ENCODE results near the gene BCAR1.
"Not testable (repeated sequence)": the region's sequence is repeated elsewhere in the genome, so short reads cannot be mapped to it uniquely, and the experiment has no call there.

BCAR1 gene, protein sequence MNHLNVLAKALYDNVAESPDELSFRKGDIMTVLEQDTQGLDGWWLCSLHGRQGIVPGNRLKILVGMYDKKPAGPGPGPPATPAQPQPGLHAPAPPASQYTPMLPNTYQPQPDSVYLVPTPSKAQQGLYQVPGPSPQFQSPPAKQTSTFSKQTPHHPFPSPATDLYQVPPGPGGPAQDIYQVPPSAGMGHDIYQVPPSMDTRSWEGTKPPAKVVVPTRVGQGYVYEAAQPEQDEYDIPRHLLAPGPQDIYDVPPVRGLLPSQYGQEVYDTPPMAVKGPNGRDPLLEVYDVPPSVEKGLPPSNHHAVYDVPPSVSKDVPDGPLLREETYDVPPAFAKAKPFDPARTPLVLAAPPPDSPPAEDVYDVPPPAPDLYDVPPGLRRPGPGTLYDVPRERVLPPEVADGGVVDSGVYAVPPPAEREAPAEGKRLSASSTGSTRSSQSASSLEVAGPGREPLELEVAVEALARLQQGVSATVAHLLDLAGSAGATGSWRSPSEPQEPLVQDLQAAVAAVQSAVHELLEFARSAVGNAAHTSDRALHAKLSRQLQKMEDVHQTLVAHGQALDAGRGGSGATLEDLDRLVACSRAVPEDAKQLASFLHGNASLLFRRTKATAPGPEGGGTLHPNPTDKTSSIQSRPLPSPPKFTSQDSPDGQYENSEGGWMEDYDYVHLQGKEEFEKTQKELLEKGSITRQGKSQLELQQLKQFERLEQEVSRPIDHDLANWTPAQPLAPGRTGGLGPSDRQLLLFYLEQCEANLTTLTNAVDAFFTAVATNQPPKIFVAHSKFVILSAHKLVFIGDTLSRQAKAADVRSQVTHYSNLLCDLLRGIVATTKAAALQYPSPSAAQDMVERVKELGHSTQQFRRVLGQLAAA

DNA sequence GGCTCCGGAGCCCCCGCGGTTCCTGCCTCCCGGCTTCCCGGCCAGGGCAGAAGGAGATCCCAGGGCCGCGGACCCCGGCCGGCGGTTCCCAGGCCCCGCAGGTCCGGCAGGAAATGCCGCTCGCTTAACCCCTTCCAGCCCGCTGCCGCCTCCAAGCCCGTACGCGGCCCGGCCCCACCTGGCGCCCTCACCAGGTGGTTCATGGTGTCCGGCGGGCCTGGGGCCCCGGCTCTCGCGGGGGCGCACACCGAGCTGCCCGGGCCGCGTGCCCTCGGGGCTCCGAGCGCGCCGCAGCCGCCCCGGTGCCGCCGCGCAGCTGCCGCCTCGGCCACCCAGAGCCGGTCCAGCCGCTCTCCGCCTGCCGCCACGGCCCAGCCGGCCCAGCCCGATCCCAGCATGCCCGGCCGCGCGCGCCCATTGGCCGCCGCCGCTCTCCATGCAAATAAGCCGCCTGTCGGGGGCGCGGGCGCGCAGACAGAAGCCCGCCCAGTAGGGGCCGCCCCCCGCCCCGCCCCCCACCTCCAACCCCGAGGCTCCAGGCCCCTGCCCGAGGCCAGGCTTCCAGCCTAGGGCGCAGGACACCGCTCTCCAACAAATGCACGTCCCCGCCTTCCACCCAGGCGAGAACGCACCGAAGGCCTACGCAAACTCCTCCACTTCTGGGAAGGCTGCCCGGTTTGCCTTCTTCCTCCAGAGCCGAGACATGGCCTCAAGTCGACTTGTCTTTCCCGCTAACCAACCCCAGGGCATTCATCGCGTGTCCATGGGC, at the start of gene BCAR1:
Gene BCAR1, minus strand, starts transcription at position 345 of the 769 bp plus-strand sequence. Its CDS starts 142 bp downstream, at position 203.
- no peak for DNase-seq (ENCODE audit: low read depth in 2 of 2)

DNA sequence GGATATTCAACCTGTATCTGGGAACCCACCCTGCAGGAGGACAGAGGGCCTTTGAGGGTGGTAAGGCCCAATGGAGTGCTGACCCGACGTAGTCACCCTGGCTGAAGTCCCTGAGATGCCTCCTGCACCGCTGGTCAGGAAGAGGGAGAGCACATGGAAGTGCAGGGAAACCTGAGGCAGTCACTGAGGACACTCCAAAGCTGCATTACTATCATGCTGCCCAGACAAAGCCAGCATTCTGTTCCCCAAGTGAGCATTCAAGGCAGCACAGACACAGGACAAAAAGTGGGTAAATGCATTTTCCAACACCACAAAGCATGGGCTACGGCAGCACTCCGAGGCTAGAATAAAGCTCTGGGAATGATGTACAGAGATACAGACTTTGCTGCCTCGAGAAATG, 46.8 kb upstream of the BCAR1 start:
- no peak for DNase-seq (ENCODE audit: low read depth in 2 of 2)

DNA sequence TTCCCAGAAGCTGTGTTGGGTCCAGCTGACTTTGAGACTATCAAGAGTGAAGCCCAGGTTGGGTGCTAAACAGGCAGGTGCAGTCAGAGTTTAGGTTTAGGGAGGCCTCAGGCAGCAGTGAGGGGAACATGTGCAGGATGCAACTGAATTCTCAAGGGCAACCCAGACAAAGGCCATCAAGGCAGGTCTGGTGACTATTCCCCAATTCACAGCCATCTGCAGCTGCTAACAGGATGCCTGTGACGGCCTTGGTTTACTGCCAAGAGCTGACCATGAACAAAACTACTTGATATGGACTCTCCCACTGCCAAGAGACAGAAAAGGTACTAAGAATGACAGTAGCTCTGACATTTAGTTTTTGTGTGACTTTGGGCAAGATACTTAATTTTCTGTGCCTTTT, 45.2 kb upstream of the BCAR1 start:
- DNase-seq (ENCODE audit: low read depth in 2 of 2), result no peak

- no peak for DNase-seq (ENCODE audit: low read depth in 2 of 2)
Measured at GRCh38 chr16:75294773-75295459, 43.5 kb upstream of the BCAR1 start.

GRCh38 chr16:75293772-75294171, 42.3 kb upstream of the BCAR1 start:
- no peak for DNase-seq (ENCODE audit: low read depth in 2 of 2)

GRCh38 chr16:75293173-75293572, 41.7 kb upstream of the BCAR1 start:
- DNase-seq (ENCODE audit: low read depth in 2 of 2), result no peak

DNA sequence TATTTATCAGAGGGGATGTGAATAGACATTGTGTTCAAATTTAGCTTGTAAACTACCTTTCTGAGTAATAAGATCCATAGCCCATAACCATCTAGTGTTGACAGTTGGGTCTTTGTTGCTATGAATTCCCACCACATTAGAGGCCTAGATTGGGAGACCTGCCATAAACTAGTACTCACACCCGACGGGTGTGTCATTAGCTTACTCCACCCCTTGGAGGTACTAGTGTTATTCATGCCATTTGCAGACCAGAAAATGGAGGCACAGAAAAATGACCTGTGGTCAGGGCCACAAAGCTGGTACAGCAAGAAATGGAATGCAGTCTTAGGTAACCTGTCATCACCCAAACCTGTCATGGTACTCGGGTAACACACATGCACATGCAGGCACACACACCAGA, 41.3 kb upstream of the BCAR1 start:
- no peak for DNase-seq (ENCODE audit: low read depth in 2 of 2)

- DNase-seq (ENCODE audit: low read depth in 2 of 2), result no peak
Measured at GRCh38 chr16:75289189-75289588, 37.8 kb upstream of the BCAR1 start.

DNA sequence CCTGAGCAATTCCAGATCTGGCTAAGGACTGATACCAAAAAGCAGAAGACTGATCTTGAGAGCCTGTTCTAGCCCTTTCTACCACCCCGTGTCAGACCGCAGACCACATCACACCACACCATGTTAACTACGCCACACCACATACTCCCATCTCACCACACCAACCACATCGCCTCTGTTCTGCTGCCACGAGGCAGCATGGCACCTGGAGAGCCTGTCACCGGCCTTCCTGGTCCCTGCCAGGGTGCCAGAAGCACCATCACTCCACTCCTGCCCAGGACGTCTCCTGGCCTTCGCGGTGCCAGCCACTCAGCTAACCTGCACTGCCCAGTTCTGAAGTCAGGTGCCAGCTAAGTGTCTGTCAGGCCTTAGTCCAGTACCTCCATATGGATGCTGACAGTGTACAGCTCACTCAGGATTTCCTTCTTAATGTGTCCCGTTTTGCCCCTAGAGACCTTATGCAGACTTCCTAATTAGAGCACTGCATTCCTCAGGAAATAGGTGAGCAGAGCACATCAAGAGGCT, 37.2 kb upstream of the BCAR1 start:
- peak; percentile 11 to 15 for DNase-seq (ENCODE audit: low read depth in 2 of 2)

- no peak for DNase-seq (ENCODE audit: low read depth in 2 of 2)
Measured at GRCh38 chr16:75288181-75288580, 36.8 kb upstream of the BCAR1 start.

DNA sequence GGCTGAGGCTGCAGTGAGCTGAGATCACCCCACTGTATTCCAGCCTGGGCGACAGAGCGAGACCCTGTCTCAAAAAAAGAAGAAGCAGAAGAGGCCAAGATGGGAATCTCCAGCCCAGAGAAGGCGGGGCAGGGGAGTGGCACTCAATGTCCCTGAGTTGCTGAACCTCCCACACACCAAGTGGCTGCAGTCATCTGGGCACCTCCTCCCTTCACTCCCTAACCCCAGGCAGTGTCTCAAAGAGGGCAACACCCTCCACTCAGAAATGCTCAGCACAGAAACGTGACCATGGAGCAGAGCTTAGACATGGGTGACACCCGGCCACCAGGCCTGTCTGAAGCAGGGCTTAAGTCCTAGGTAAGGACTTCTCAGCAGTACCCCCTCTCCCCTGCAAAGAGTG, 36.3 kb upstream of the BCAR1 start:
- DNase-seq (ENCODE audit: low read depth in 2 of 2), result no peak

GRCh38 chr16:75286389-75286788, 35.0 kb upstream of the BCAR1 start:
- DNase-seq (ENCODE audit: low read depth in 2 of 2), result no peak

- DNase-seq (ENCODE audit: low read depth in 2 of 2), result no peak
Measured at GRCh38 chr16:75282466-75283281, 31.2 kb upstream of the BCAR1 start.

- DNase-seq (ENCODE audit: low read depth in 2 of 2), result no peak
Measured at GRCh38 chr16:75281826-75282225, 30.4 kb upstream of the BCAR1 start.

- not testable (repeated sequence) for DNase-seq (ENCODE audit: low read depth in 2 of 2)
Measured at GRCh38 chr16:75281009-75281408, 29.6 kb upstream of the BCAR1 start.

DNA sequence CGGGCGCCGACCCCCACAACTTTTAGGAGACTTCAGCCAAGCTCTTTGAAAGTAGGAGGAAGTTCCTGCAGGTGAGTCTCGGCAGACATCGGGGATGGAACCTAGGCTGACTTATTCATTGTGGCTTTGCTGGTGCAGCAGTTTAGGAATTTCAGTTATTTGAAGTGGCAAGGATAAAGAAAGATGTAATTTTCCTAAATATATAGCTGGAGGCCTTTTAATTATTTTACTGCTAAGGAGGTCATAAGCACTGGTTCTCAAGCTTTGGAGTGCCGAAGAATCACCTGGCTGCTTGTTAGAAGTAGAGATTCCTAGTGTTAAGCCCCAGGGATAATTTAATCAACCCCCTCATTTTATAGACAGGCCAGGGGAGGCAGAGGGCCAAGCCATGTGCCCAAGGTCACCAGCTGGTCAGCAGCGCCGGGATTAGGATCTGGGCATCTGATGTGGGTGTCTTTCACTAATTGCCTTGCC, 28.9 kb upstream of the BCAR1 start:
- no peak for DNase-seq (ENCODE audit: low read depth in 2 of 2)

GRCh38 chr16:75279305-75279704, 27.9 kb upstream of the BCAR1 start:
- DNase-seq (ENCODE audit: low read depth in 2 of 2), result no peak

- DNase-seq (ENCODE audit: low read depth in 2 of 2), result no peak
Measured at GRCh38 chr16:75273054-75273925, 21.9 kb upstream of the BCAR1 start.

DNA sequence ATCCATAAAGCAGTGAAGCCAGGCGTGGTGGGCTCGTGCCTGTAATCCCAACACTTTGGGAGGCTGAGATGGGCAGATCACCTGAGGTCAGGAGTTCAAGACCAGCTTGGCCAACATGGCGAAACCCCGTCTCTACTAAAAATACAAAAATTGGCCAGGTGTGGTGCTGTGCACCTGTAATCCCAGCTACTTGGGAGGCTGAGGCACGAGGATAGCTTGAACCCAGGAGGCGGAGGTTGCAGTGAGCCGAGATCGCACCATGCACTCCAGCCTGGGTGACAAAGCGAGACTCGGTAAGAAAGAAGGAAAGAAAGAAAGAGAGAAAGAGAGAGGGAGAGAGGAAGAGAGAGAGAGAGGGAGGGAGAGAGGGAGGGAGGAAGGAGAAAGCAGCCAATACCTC, 21.2 kb upstream of the BCAR1 start:
- DNase-seq (ENCODE audit: low read depth in 2 of 2), result not testable (repeated sequence)

Data from stimulated activated CD8-positive, alpha-beta memory T cell treated with anti-CD3 and anti-CD28 coated beads, Interleukin-2, amount 100 ng/mL, for 1 hour (primary cell).